Activated naive CD8-positive, alpha-beta T cell treated with anti-CD3 and anti-CD28 coated beads, Interleukin-2, amount 10 ng/mL, durations not matched to agents 7 days and 5 days (primary cell): ENCODE measurements around the gene ST3GAL6. TPM values are rescaled to one million over a fixed set of nuclear protein-coding genes. Genes with fewer than 3 reads are reported as not detected.
"Not testable (repeated sequence)": the region's sequence is repeated elsewhere in the genome, so short reads cannot be mapped to it uniquely, and the experiment has no call there.

Experiments used
- ATAC-seq: fragments of 150-1000 bp; cut with Tn5 transposase; one replicate; pipeline ENCODE4 v1.10.0; 2021; ENCODE audit warnings: low read depth, moderate library complexity
- POLR2A ChIA-PET: fragments of 350-600 bp; sonication (Branson Sonifier 250); formaldehyde crosslinking; loops from one replicate; lab custom pipeline; 2021; ENCODE audit warnings: antibody characterized with exemption; lab: Charles Lee
- DNase-seq: peaks from one replicate; pipeline ENCODE4 v3.0.0; 2021
- H3K27ac Mint-ChIP-seq: one replicate; pipeline ENCODE4 v1.8.0; 2022; ENCODE audit warnings: mild to moderate bottlenecking, mixed read lengths
- H3K27me3 Mint-ChIP-seq: one replicate; pipeline ENCODE4 v1.8.0; 2022; ENCODE audit warnings: mild to moderate bottlenecking, moderate library complexity, mixed read lengths
- H3K36me3 Mint-ChIP-seq: one replicate; pipeline ENCODE4 v1.8.0; 2021; ENCODE audit warnings: mild to moderate bottlenecking, mixed read lengths
- H3K4me1 Mint-ChIP-seq: one replicate; pipeline ENCODE4 v1.8.0; 2021; ENCODE audit warnings: mixed read lengths
- H3K4me3 Mint-ChIP-seq: one replicate; pipeline ENCODE4 v1.8.0; 2022; ENCODE audit warnings: mild to moderate bottlenecking, moderate library complexity, mixed read lengths
- H3K9me3 Mint-ChIP-seq: one replicate; pipeline ENCODE4 v1.8.0; 2021; ENCODE audit warnings: mixed read lengths
- total RNA-seq, 2 experiments: library from RNA; stranded (reverse); gene quantifications; one replicate each; pipeline ENCODE4 v1.2.3, GENCODE V29; 2021

The ST3GAL6 gene
- total RNA-seq, 2 experiments from 2014 or later, result 0.62 to 0.69 TPM

DNA sequence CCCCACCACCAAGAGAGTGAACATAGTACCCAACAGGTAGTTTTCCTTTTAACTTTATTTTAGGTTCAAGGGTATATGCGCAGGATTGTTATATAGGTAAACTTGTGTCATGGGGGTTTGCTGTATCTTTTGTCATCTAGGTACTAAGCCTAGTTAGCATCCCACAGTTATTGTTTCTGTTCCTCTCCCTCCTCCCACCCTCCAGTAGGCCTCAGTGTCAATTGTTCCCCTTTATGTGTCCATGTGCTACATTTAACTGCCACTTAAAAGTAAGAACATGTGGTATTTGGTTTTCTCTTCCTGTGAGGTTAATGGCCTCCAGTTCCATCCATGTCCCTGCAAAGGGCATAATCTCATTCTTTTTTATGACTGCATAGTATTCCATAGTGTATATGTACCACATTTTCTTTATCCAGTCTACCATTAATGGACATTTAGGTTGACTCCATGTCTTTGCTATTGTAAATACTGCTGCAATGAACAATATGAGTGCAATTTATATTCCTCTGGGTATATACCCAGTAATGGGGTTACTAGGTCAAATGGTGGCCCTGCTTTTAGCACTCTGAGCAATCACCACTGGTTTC is 66.2 kb downstream of the ST3GAL6 start:
- Mint-ChIP-seq H3K9me3 (no peaks in the 10 kb centered on the region), H3K27me3 (peaks cover 4% of the 10 kb centered on the region), H3K4me3 (no peak overlapping the region), H3K4me1 (no peaks in the 10 kb centered on the region), H3K36me3 (no peaks in the 10 kb centered on the region), H3K27ac (no peak overlapping the region)
- DNase-seq (no peak), ATAC-seq (no peak)
- POLR2A ChIA-PET, result no interaction called here

DNA sequence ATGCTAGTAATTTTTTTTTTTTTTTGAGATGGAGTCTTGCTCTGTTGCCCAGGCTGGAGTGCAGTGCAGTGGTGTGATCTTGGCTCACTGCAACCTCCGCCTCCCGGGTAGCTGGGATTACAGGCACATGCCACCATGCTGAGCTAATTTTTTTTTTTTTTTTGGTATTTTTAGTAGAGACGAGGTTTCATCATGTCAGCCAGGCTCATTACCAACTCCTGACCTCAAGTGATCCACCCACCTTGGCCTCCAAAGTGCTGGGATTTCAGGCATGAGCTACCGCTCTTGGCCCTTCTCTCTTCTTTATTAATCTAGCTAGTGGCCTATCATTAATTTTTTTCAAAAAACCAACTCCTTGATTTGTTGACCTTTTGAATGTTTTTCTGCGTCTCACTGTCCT is 67.9 kb downstream of the ST3GAL6 start:
- H3K27me3 Mint-ChIP-seq, DNase-seq, H3K36me3 Mint-ChIP-seq, H3K4me3 Mint-ChIP-seq, H3K27ac Mint-ChIP-seq, POLR2A ChIA-PET, H3K4me1 Mint-ChIP-seq, H3K9me3 Mint-ChIP-seq, ATAC-seq: not testable (repeated sequence)

GRCh38 chr3:98839846-98840245 is 76.7 kb downstream of the ST3GAL6 start:
- POLR2A ChIA-PET, result no interaction called here
- H3K9me3 Mint-ChIP-seq, result peaks cover 2% of the 10 kb centered on the region
- H3K27me3 Mint-ChIP-seq, result no peaks in the 10 kb centered on the region
- no peak overlapping the region for H3K4me3 Mint-ChIP-seq
- no peaks in the 10 kb centered on the region for H3K4me1 Mint-ChIP-seq
- H3K27ac Mint-ChIP-seq, result no peak overlapping the region
- no peak for ATAC-seq
- peaks cover 2% of the 10 kb centered on the region for H3K36me3 Mint-ChIP-seq
- DNase-seq, result no peak

- no peak overlapping the region for H3K27ac Mint-ChIP-seq
- H3K36me3 Mint-ChIP-seq, result peaks cover 2% of the 10 kb centered on the region
- H3K9me3 Mint-ChIP-seq, result peaks cover 2% of the 10 kb centered on the region
- POLR2A ChIA-PET, result no interaction called here
- no peaks in the 10 kb centered on the region for H3K27me3 Mint-ChIP-seq
- no peaks in the 10 kb centered on the region for H3K4me1 Mint-ChIP-seq
- ATAC-seq (no peak), DNase-seq (no peak)
- H3K4me3 Mint-ChIP-seq, result no peak overlapping the region
These were observed 80.3 kb downstream of the ST3GAL6 start for GRCh38 chr3:98843266-98843959.

Other genes starting within 250 kb of the ST3GAL6 start
- gene CLDND1, start 240.4 kb upstream of the ST3GAL6 start, total RNA-seq, result 100 to 1,000 TPM; 534 to 542 TPM
- gene GPR15, start 231.4 kb upstream of the ST3GAL6 start, total RNA-seq, result 10 to 100 TPM; 40.6 to 44.1 TPM
- gene CPOX, start 169.7 kb upstream of the ST3GAL6 start, total RNA-seq, result 10 to 100 TPM; 51.1 to 52.2 TPM
- 1 to 10 TPM in 1 of 2 experiments, under 1 TPM in 1; 0.82 to 1.2 TPM for gene DCBLD2, start 138.4 kb downstream of the ST3GAL6 start, total RNA-seq